Stimulated activated CD4-positive, alpha-beta T cell treated with anti-CD3 and anti-CD28 coated beads, Interleukin-12 subunit alpha, Interleukin-12 subunit beta, amount 100 ng/mL, for 24 hours (primary cell): ENCODE results near the gene OR4F6.

Source experiments
- DNase-seq, 2 experiments: peaks; one replicate each; pipeline ENCODE4 v3.0.0-alpha.2; 2020; ENCODE audit warnings: low read depth in 2 of 2

Gene OR4F6

DNA sequence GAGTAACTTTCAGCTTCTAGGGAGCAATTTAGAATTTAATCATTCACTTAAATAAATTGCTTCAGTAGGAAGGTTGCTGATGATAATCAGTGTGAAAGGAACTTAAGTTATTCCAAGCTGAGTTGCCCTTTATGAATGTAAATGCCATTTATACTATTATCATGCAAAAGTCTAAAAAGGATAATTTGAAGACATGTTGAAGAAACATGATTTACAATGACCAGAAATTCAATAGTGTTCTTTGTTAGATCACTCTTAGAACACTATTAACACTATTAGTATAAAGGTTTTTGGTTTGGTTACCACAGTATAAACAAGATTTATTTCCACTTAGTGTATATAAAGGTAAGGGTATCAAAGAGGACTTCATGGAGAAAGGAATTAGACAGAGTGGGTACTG lies 1.6 kb downstream of the OR4F6 start:
- DNase-seq = no peak

DNA sequence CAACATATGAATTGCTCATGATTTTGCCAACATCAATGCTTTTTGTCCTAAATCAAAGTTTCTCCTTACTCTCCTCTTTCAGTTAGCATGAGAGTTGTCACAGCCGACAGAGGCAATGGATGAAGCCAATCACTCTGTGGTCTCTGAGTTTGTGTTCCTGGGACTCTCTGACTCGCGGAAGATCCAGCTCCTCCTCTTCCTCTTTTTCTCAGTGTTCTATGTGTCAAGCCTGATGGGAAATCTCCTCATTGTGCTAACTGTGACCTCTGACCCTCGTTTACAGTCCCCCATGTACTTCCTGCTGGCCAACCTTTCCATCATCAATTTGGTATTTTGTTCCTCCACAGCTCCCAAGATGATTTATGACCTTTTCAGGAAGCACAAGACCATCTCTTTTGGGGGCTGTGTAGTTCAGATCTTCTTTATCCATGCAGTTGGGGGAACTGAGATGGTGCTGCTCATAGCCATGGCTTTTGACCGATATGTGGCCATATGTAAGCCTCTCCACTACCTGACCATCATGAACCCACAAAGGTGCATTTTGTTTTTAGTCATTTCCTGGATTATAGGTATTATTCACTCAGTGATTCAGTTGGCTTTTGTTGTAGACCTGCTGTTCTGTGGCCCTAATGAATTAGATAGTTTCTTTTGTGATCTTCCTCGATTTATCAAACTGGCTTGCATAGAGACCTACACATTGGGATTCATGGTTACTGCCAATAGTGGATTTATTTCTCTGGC lies 2.5 kb downstream of the OR4F6 start:
- DNase-seq = no peak

DNA sequence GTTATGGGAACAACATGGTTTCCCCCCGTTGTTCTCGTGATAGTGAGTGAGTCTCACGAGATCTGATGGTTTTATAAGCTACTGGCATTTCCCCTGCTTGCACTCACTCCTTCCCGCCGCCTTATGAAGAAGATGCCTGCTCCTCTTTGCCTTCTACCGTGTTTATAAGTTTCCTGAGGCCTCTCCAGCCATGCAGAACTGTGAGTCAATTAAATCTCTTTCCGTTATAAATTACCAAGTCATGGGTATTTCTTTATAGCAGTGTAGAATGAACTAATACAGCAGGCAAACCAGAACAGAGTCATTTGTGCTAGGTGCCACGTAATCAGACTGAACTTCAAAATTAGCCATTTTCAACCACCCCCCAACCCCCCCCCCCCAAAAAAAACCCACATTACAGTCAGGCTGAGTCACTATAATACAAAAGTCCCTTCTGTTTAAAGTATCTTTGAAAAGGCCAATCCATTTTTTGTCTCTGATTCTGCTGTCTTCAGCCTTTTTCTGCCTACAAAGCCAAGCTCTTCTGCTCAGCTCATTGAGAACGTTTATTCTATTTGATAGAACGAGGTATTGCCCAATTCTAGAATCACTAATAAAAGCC lies 4.1 kb downstream of the OR4F6 start:
- DNase-seq = no peak

DNA sequence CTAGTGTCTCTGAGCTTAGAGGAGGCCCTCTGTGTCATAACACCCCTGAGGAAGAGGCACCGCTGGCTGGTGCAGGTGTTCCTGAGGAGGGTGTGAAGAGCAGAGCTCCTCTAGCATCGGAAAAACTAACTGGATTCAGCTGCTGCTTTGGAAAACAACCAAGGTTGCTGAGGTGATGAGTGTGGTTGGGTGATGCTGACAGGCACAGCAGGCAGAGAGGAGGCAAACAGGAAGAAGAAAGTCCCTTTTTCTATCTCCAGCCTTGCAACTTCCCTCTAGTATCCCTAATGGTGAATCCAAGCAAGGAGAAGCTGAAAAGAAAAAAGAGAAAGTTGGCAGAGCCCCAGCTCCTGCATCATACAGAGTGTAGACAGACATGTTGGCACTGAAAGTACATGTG lies 4.9 kb downstream of the OR4F6 start:
- DNase-seq = no peak

DNA sequence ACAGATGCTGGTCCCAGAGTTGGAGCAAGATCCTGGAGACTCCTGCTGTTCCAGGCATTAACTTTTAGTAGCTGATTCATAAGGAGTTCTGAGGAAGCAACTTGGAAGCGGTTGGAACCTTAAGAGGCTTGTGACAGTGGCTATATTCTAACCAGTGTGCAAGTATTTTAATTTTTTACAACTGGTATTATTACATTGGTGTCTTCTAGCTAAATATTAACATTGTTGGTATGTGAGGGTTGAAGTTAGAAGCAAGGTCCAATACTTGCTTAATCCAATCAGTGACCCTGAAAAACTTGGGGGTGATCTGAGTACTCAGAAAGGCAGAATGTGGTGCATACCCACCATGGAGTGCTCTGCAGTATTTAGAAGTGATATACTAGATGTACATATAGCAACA lies 7.1 kb downstream of the OR4F6 start:
- no peak for DNase-seq

DNA sequence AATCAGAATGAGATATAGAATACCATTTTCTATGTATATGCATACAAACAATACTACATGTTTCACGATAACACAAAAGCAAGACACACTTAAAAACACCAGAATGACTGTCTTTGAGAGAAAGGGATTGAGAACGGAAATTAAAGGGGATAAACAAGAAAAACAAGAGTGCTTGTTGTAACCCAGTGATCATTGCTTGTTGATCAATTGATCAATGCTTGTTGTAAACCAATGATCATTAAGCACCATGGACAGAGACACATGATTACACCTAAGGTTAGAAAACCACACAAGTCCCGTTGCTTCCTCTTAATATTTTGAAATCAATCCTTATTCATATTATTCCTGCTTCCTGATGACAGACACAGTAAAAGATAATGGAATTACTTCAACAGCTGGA lies 7.6 kb downstream of the OR4F6 start:
- DNase-seq = no peak

DNA sequence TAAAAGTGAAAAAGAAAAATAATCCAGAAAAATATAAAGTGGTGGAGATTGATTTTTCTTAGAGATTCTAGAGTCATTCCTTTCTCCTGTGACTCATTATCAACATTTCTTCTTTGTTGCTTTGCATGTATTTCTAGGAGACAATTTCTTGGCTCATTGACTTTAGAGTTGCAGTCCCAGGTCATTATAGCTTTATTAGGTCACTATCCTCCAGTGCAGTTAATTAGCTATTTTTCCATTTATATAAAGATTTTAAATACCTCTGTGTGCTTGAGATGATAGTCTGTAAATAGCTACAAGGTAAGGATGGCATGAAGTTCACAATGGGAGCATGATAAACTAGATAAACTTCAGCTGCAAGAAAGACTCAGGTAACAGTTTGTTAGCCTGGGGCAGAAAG lies 8.6 kb downstream of the OR4F6 start, which contains the start of gene OR4F15:
Gene OR4F15 (plus strand): TSS at position 301 of the 400 bp plus-strand sequence. CDS start 5,985 bp downstream, outside the sequence.
- no peak for DNase-seq

DNA sequence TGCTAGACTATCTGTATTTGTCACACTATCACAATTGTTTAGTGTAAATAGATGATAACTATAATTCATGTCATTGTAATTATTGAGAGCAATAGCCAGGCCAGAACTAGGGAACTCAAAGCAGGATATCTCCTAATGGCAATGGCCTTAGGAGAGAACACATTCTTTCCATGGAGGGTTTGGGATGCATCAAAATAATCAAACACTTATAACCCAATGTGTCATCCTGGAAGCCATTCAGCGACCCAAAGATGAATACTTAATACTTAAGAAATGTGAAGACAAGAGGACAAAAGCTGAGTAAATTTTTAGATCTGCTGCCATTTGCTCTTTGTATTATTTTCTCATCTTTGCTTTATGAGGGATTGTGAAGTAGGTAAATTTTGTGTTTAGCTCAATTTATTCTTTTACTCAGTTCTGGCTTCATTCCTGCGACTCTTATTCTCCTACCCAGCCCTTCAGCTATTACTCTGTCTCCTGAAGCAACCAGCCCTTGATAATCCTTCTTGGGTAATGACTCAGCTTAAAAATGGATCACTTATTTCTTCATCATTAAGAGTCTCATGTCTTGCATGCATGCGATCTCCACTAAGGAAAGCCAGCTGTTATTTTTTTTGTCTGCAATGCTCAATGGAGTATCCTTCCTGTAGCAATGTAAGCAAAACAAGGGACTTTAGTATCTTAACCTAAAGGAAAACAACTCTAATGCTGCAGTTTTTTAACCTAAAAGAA lies 10.7 kb downstream of the OR4F6 start:
- no peak for DNase-seq

DNA sequence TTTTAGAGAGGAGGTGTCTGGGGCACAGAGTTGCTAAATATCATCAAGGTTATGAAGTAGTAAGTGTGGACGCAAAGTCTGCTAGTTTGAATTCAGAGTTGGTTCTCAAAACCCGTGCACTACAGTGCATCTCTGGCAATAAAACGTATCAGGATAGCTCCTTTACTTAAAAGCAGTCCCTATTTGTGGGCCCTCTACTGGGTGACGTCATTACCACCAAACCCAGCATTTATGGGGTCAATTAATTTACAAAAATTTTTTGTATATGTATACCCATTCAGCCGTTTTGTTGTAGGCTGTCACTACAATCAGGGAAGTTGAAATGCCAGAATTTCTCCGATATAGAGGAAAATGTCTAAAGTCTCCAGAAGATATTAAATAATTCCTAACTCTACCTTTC lies 17.5 kb downstream of the OR4F6 start:
- DNase-seq = no peak

DNA sequence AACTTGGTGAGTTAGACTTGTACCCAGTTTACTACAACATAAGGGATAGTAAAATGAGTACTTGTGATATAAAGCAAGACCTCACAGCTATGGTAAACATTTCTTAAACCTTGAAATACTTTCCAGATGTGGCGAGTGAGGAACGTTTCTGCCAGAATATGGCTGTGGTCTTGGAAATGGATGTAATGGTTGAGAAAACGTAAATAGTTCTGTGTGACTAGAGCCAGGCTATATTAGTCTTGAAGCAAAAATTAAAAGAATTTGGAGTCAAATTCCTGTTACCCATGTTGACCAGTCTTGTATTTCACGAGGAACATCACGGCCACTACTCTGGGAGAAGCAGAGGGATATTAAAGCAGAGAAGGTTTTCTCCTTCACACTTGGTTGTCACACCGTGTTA lies 23.9 kb downstream of the OR4F6 start:
- no peak for DNase-seq

DNA sequence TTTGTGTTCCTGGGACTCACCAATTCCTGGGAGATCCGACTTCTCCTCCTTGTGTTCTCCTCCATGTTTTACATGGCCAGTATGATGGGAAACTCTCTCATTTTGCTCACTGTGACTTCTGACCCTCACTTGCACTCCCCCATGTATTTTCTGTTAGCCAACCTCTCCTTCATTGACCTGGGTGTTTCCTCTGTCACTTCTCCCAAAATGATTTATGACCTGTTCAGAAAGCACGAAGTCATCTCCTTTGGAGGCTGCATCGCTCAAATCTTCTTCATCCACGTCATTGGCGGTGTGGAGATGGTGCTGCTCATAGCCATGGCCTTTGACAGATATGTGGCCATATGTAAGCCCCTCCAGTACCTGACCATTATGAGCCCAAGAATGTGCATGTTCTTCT lies 25.5 kb downstream of the OR4F6 start:
- DNase-seq = no peak

DNA sequence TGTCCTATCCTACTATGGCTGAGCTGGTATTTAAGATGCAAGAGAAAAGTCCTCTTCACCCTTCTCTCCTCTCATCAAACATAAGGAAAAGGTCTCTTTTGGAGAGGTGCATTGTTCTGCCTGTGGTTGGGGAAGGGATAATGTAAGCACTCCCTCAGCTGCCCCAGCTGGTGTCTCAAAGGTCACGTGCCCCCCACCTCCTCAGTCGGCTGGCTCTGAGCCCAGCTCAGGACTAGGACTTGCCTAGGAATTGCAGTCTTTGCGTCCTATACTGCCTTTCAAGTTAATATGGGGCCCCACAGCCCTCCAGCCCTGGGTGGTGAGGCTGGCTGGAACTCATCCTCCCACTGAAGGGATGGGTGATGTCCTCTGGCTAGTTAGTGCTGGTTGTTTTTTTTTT lies 38.3 kb downstream of the OR4F6 start:
- no peak for DNase-seq

DNA sequence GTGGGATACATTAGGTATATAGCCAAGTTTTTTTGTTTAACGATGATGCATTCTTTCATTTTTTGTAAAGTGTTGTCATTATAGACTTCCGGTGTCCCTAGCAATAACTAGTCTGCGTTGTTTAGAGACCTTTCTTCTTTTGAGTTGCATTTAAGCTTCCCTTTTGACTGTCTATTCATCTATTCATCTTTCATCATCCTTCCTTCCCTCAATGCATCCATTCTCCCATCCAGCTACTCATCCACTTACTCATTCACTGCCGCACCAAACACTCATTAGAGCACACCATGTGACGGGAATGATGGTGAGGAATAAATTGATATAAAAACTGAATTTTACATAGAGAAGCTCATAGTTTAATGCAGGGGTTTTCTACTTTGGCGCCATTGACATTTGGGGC lies 41.6 kb downstream of the OR4F6 start:
- no peak for DNase-seq

DNA sequence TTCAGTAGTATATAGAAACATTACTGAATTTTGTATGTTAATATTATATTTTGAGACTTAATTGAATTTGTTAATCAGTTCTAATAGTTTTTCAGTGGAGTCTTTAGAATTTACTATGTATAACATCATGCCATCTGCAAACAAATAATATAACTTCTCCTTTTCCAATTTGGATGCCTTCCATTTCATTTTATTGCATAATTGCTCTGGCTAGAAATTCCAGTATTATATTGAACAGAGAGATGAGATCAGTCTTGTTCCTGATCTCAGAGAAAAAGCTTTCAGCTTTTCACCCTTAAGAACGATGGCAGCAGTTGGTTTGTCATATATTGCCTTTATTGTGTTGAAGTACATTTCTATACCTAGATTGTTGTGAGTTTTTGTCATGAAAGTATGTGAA lies 49.0 kb downstream of the OR4F6 start:
- no peak for DNase-seq
